Measurements from ENCODE around the gene MRPS18B. TPM values are rescaled to one million over a fixed set of nuclear protein-coding genes. Genes with fewer than 3 reads are reported as not detected.

Gene MRPS18B
- total and polyA plus RNA-seq, 2 donors (not counting 1 experiment from before 2014, with no cell fraction given) = 53.1 to 76.8 TPM

DNA sequence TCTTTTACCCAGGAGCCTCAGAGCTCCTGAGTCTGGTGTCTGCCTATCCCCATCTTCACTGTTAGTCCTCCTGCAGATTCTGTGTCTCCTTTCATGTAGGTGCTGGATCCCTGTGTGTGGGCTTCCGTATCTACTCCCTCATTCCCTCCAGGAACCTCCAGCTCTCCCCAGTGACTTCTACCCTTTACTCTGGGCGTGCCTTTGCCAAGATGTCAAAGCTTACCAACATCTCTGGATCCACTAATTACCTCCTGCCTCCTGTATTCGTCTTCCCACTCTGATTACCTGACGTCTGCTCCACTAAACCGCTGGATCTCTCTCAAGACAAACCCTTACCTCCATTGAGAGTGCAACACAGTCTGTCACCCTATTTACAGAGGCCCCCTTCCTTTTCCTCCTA is 27.1 kb downstream of the MRPS18B start:
- H3K79me2 ChIP-seq (ENCODE audit: control insufficient read depth, insufficient read depth, low read length) = peaks cover 11% of the 10 kb centered on the region
- H2AFZ ChIP-seq (ENCODE audit: low read length) = no peak overlapping the region
- no peak overlapping the region for H3K4me2 ChIP-seq (ENCODE audit: extremely low read depth, insufficient read depth, low read length)
- no peak overlapping the region for H3K4me3 ChIP-seq (replicated peaks in 1 of 4; ENCODE audit: control extremely low read depth in 1 of 4, insufficient read depth in 1 of 4, low read depth in 3 of 4, low read length in 4 of 4)
- no peak overlapping the region for H3K27ac ChIP-seq (ENCODE audit: insufficient read depth, low read length)
- TF ChIP-seq EZH2 (IDR thresholded peaks at IDR 0.05; ENCODE audit: low read length, missing control alignments) = no peak
- TF ChIP-seq, protein P1, sequence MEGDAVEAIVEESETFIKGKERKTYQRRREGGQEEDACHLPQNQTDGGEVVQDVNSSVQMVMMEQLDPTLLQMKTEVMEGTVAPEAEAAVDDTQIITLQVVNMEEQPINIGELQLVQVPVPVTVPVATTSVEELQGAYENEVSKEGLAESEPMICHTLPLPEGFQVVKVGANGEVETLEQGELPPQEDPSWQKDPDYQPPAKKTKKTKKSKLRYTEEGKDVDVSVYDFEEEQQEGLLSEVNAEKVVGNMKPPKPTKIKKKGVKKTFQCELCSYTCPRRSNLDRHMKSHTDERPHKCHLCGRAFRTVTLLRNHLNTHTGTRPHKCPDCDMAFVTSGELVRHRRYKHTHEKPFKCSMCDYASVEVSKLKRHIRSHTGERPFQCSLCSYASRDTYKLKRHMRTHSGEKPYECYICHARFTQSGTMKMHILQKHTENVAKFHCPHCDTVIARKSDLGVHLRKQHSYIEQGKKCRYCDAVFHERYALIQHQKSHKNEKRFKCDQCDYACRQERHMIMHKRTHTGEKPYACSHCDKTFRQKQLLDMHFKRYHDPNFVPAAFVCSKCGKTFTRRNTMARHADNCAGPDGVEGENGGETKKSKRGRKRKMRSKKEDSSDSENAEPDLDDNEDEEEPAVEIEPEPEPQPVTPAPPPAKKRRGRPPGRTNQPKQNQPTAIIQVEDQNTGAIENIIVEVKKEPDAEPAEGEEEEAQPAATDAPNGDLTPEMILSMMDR (conservative IDR thresholded peaks at IDR 0.05 in 1 of 2, IDR thresholded peaks at IDR 0.05 in 1 of 2; ENCODE audit: low read depth in 1 of 2, low read length in 2 of 2) = no peak
- peaks cover 4% of the 10 kb centered on the region for H3K4me1 ChIP-seq (ENCODE audit: control insufficient read depth, extremely low read depth, insufficient read depth, low read length)
- H3K36me3 ChIP-seq (ENCODE audit: control insufficient read depth, insufficient read depth, low read length) = peaks cover 4% of the 10 kb centered on the region
- H3K27me3 ChIP-seq (ENCODE audit: control insufficient read depth, insufficient read depth, low read length) = no peaks in the 10 kb centered on the region
- H3K9me3 ChIP-seq (ENCODE audit: control insufficient read depth, insufficient read depth, low read depth, low read length) = no peaks in the 10 kb centered on the region
- no peaks in the 10 kb centered on the region for H4K20me1 ChIP-seq (ENCODE audit: control insufficient read depth, extremely low read depth, insufficient read depth, low read length)
- DNase-seq (ENCODE audit: low read depth in 2 of 2) = no peak
- no peak overlapping the region for H3K9ac ChIP-seq (ENCODE audit: insufficient read depth, low read length)

DNA sequence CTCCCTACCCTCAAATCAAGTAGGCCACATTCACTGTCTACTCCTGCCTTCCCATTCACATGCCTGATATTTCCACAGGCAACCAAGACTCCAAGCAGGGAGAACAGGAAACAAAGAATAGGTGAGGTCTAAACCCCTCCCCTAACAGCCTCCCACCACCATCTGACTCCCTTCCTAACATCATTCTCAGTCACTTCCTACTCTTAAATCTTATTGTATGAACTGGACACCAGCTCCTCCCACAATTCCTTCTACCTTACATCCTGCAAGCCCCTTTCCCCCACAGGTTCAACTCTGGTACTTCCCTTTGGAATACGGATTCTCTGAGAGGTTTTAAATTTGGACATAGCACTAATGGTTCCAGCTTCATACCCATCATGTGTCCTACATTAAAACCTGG is 28.3 kb downstream of the MRPS18B start:
- Histone ChIP-seq H3K79me2 (ENCODE audit: control insufficient read depth, insufficient read depth, low read length) (peaks cover 11% of the 10 kb centered on the region), H3K9me3 (ENCODE audit: control insufficient read depth, insufficient read depth, low read depth, low read length) (no peaks in the 10 kb centered on the region), H3K4me2 (ENCODE audit: extremely low read depth, insufficient read depth, low read length) (no peak overlapping the region), H3K36me3 (ENCODE audit: control insufficient read depth, insufficient read depth, low read length) (peaks cover 4% of the 10 kb centered on the region), H4K20me1 (ENCODE audit: control insufficient read depth, extremely low read depth, insufficient read depth, low read length) (no peaks in the 10 kb centered on the region), H3K4me1 (ENCODE audit: control insufficient read depth, extremely low read depth, insufficient read depth, low read length) (peaks cover 4% of the 10 kb centered on the region), H3K27me3 (ENCODE audit: control insufficient read depth, insufficient read depth, low read length) (no peaks in the 10 kb centered on the region), H3K9ac (ENCODE audit: insufficient read depth, low read length) (no peak overlapping the region), H3K4me3 (replicated peaks in 1 of 4; ENCODE audit: control extremely low read depth in 1 of 4, insufficient read depth in 1 of 4, low read depth in 3 of 4, low read length in 4 of 4) (no peak overlapping the region), H2AFZ (ENCODE audit: low read length) (no peak overlapping the region), H3K27ac (ENCODE audit: insufficient read depth, low read length) (no peak overlapping the region)
- DNase-seq (ENCODE audit: low read depth in 2 of 2) = no peak
- TF ChIP-seq EZH2 (IDR thresholded peaks at IDR 0.05; ENCODE audit: low read length, missing control alignments) = no peak
- TF ChIP-seq, protein P1 (conservative IDR thresholded peaks at IDR 0.05 in 1 of 2, IDR thresholded peaks at IDR 0.05 in 1 of 2; ENCODE audit: low read depth in 1 of 2, low read length in 2 of 2) = no peak

DNA sequence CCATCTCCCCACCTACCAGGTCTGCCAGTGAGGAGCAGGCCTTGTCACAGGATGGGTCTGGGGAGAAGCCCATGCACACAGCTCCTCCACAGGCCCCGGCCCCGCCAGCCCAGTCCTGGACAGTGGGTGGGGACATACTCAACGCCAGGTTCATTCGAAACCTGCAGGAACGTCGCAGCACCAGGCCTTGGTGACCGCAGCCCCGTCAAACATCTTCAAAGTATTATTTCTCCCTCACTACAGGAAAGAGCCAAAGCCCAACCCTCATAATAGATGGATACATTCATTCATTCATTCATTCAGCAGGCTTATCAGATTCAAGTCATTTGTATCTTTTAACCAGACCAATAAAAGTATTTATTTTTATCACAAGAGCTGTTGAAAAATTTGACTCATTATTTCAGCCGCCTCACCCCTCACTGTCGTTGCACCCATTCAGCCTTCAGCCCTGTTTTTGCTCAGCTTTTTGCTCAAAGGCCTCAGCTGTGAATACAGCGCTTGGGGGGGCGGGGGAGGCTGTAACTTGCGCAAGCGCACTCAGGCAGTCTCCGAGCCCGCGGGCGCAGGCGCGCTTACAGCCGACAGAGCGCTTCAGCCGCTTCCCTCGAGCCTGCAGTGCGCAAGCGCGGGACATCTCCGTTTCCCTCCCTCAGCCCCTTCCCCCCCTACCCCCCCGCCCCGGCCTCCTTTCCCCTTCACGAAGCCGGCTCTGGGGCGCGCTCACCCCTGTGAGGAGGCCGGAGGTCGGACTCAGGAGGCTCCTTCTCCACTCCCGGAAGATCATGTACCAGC is 29.0 kb downstream of the MRPS18B start, which contains the start of gene C6orf136:
Gene C6orf136, plus strand, starts transcription at position 684 of the 792 bp plus-strand sequence. Its CDS starts 99 bp downstream, at position 783.
- Histone ChIP-seq H4K20me1 (ENCODE audit: control insufficient read depth, extremely low read depth, insufficient read depth, low read length) (no peaks in the 10 kb centered on the region), H3K4me2 (ENCODE audit: extremely low read depth, insufficient read depth, low read length) (peak within 1 kb of the TSS; percentile 83), H3K9me3 (ENCODE audit: control insufficient read depth, insufficient read depth, low read depth, low read length) (no peaks in the 10 kb centered on the region), H2AFZ (ENCODE audit: low read length) (peak within 1 kb of the TSS; percentile 85), H3K36me3 (ENCODE audit: control insufficient read depth, insufficient read depth, low read length) (peaks cover 4% of the 10 kb centered on the region), H3K9ac (ENCODE audit: insufficient read depth, low read length) (peak within 1 kb of the TSS; percentile 80), H3K4me1 (ENCODE audit: control insufficient read depth, extremely low read depth, insufficient read depth, low read length) (peaks cover 4% of the 10 kb centered on the region), H3K4me3 (replicated peaks in 1 of 4; ENCODE audit: control extremely low read depth in 1 of 4, insufficient read depth in 1 of 4, low read depth in 3 of 4, low read length in 4 of 4) (peak within 1 kb of the TSS; percentile 82 to 97 (median 96)), H3K27me3 (ENCODE audit: control insufficient read depth, insufficient read depth, low read length) (no peaks in the 10 kb centered on the region), H3K79me2 (ENCODE audit: control insufficient read depth, insufficient read depth, low read length) (peaks cover 11% of the 10 kb centered on the region), H3K27ac (ENCODE audit: insufficient read depth, low read length) (peak within 1 kb of the TSS; percentile 72)
- DNase-seq (ENCODE audit: low read depth in 2 of 2) = peak; percentile 82 to 92
- TF ChIP-seq, protein P1 (conservative IDR thresholded peaks at IDR 0.05 in 1 of 2, IDR thresholded peaks at IDR 0.05 in 1 of 2; ENCODE audit: low read depth in 1 of 2, low read length in 2 of 2) = no peak
- no peak for TF ChIP-seq EZH2 (IDR thresholded peaks at IDR 0.05; ENCODE audit: low read length, missing control alignments)
